AG08396 (cell line): Measurements from ENCODE around the gene MRGPRG.

Experiments used
- DNase-seq: peaks from one replicate; pipeline ENCODE4 v3.0.0; 2012; ENCODE audit warnings: low spot score, mixed read lengths

Gene MRGPRG

DNA sequence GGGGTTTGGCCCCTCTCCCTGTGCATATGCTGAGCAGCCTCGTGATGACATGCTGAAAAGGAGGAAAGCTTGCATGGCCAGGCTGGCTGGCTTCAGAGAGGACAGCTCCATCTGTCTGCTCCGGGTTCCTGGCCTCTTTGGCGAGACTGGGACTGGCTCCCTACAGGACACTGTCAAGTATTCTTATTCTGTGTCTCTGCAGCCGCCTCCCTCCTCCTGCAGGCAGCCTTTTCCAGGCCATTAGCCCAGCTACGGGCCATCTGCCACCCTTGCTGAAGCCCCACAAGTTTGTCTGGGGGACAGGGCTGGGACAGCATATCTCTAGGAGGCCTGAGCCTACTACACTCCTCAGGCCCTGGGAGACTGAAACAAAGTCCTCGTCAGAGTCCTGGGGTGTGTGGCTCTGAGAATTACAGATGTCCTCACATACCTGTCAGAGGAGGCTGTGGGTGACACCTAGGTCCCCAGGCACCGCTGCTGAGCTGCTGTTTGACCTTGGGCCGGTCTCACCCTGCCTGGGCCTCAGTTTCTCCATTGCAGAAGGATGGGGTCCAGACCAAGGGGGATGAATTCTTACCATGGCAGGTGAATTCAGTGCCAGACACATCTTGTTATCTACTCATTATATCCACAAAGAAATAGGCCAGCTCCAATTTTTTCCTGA lies 11.0 kb downstream of the MRGPRG start:
- DNase-seq, result no peak

- no peak for DNase-seq
Observed at GRCh38 chr11:3206922-3207204, 11.8 kb downstream of the MRGPRG start.

DNA sequence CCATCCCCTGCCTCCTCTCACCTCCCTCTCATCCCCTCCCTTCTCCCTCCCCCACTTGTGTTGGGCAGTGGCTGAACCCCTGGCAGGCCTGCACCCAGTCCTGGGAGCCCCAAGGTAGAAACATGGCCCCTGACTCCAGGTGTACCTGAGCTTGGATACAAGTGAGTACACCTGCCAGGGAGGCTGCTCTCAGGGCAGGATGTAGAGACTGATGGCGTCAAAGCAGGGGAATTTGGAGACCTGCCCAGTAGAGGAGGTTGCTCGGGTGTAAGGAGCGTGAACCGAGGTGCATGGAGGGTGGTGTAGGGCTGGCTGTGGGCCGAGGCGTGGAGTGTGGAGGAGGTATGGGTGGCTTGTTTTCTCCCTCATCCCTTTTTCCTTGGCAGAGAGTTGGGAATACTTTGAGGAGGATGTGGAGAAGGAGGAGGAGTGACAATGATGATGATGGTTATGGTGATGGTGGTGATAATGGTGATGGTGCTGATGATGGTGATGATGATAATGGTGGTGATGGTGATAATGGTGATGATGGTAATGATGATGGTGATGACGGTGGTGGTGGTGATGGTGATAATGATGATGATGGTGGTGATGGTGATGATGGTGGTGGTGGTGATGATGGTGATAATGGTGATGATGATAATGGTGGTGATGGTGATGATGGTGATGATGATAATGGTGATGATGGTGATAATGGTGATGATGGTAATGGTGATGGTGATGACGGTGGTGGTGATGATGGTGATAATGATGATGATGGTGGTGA lies 12.3 kb downstream of the MRGPRG start:
- no peak for DNase-seq

DNA sequence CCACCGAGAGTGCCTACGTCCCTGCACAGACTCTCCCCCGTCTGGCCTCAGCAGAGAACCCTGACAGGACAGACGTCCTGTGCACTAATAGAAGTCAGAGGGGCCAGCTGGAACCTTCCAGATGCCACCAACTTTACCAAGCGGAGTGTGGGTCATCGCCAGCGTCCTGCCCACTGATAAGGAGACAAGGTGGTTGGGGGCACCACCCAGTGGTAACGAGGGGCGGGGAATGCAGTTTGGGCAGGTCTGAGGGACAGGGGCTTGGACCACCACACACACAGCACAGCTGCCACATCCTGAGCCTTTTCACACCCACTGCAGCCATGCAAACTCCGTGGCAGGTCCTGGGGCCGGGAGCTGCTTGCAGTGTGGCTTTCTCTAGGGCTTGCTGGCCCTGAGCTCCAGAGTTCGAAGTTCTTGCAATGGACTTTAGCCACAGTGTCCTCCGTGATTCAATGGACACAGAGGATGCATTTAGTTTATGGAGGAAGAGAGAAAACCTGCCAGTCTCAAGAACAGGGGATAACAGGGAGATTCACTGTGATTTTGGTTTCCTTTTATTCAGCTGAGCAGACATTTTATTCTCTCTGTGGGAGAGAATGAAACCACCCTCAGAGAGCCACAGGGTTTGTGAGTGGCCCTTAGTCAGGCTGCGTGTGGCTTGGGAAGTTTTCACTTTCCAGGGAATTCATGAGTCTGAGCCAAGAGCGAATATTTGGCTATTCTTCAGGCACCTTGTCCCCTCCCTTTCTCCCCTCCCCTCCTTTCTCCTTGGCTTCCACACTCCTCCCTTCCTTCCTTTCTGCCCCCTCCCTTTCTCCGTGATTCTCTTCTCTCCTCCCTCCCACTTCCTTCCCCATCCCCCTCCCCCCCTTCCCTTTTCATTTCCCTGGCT lies 13.1 kb downstream of the MRGPRG start:
- DNase-seq, result no peak

GRCh38 chr11:3204141-3205015 lies 14.2 kb downstream of the MRGPRG start:
- no peak for DNase-seq

DNA sequence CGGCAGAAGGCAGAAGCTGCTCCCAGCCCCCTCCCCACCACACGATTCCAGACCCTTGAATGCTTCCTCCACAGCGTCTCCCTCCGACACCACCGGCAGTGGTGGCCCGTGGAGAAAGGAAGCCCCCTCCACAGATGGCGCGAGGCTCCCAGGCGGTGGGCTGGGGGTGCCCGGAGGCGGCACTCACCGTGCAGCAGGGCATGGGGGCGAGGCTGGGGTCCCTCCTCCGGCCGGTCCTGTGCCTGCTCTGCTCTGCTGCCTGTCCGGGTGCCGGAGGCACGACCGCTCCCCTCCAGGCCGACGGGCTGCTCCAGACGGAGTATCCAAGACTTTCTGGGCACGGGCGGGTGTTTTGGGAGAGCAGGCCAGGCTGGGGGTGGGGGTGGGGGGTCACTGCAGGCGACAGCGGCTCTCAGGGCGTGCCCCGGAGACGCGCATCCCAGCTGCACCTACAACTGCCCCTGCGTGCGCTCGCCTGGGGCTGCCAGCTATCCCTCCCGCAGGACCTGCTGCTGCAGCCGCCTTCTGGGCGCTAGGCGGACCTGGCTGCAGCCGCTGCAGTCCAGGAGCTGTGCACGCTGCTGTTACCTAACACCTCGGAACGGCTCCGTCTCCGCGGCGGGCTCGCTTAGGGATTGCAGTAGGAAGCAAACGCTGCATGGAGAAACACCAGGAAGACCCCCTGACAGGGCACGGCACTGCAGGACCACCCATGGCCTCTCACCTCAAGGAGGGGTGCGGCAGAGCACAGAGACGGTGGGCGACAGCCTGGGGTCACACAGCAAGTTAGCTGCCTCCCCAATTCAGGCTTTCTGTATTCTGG lies 15.2 kb downstream of the MRGPRG start:
- peak; percentile 33 for DNase-seq

GRCh38 chr11:3202759-3203158 lies 15.9 kb downstream of the MRGPRG start:
- DNase-seq, result peak; percentile 11

GRCh38 chr11:3202305-3202704 lies 16.3 kb downstream of the MRGPRG start:
- DNase-seq, result no peak

DNA sequence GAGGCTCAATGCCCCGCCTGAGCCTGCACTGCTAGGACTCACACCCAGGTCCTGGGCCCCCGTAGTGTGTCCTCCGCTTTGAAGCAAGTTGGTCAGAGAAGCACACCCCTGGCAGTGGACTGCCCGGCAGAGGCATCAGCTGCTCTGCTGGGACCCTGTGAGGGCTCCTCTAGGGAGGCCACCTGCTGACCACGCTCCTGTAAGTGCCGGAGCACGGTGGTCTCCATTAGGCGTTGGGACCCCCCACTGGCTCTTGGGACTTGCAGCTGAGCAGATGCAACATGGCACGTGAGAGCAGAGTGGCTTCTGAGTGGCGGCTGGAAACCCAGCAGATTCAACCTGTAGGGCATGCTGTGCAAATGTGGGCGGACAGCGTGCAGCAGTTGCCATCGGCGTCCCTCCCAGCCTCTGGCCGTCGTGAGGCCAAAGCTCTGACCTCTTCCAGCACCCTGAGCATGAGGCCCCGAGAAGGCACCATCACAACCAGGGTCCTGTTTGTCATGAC lies 16.9 kb downstream of the MRGPRG start:
- DNase-seq, result no peak

DNA sequence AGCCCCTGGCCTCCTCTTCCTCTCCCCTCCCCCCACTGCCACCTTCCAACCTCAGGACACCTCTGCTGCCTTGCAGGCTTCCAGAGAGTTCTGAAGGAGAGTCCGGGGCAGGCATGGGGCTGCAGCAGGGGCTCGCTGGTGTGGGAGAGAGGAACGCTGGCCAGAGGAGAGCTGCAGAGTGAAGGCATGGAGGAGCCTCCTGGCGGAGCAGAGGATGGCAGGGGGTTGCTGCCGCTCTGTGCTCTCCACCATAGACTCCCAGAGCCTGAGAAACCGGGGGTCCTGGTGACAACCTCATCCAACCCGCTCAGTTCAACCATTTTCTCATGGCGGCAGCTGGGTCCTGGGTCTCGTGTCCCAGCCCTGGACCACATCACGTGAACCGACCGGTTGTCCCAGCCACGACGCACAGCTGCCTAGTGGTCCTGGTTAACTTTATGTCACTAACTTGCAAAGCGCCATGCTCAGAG lies 17.5 kb downstream of the MRGPRG start:
- no peak for DNase-seq

DNA sequence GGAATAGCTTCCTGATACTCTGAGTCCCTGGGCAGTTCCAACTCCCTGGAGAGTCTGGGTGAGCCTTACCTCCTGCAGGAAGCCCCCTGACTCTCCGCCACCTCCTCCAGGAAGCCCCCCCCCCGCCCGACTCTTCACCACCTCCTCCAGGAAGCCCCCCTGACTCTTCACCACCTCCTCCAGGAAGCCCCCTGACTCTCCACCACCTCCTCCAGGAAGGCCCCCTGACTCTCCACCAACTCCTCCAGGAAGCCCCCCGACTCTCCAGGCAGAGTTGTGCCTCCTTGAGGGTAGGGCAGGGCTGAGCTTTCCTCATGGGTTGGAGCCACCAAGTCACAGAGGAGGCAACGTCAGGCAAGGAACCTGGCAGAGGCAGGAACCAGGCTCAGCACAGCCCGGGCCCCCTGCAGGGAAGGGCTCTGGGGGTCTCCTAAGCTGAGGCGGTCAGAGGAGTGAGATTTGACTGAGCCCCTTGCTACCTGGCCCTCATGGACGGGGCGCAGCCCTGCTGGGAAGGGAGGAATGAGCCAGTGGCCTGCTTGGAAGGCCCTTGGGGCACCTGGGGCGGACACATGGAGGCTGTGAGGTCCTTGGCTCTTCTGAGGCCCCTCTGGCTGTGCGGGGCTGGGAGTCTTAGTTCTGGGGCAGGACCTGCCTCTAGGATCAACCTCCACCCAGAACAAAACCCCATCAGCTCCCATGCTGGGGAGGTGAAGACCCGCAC lies 18.1 kb downstream of the MRGPRG start:
- no peak for DNase-seq

DNA sequence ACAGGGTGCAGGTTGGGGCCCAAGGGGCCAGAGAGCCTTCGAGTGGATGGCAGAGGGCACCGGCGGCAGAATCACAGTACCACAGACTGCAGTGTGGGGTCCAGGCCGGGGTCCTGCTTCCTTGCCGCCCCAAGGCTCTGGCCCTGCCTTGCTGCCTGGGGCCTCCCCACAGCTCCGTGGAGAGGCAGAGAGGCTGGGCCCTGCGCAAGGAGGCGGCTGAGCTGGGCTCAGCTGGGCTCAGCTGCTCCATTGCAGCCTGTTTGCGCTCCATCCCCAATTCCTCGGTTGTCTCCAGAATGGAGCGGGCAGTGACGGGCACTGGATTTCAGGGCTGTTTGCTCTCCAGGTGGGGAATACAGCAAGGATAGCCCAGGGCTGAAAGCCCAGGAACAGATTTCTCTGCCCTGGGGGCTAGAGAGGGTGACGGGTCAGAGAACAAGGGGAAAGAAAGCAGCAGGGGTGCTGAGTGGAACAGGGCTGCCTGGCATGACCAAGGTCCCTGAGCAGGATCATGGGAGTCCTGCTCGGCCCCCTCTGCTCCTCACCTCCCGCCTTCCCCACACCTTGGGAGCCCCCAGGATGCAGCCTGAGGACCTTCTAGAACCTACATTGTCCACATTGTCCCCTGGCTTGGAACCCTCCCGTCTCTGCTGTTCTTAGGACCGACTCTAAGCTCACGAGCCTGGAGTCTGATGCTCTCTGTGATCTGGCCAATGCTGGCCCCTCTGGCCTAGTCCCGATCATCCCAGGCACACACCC lies 18.9 kb downstream of the MRGPRG start:
- no peak for DNase-seq

DNA sequence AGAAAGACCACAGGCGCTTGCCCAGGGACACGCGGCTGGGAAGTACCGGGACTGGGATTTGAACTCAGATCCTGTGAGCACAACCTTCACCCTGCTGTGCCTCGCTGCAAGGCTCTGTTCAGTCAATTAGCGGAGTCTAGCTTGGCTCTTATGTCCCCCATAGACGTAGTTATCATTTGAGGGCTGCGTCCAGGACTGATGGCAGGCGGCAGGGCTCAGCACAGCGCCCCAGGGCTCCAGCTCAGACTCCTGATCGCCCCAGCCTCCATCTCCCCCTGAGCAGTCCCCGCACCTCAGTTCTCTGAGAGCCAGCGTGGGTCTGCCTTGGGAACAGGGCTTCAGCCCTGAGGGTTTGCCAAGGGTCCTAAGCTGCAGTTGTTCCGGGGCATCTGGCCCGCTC lies 19.8 kb downstream of the MRGPRG start:
- no peak for DNase-seq

GRCh38 chr11:3197878-3198528 lies 20.6 kb downstream of the MRGPRG start:
- DNase-seq, result no peak

DNA sequence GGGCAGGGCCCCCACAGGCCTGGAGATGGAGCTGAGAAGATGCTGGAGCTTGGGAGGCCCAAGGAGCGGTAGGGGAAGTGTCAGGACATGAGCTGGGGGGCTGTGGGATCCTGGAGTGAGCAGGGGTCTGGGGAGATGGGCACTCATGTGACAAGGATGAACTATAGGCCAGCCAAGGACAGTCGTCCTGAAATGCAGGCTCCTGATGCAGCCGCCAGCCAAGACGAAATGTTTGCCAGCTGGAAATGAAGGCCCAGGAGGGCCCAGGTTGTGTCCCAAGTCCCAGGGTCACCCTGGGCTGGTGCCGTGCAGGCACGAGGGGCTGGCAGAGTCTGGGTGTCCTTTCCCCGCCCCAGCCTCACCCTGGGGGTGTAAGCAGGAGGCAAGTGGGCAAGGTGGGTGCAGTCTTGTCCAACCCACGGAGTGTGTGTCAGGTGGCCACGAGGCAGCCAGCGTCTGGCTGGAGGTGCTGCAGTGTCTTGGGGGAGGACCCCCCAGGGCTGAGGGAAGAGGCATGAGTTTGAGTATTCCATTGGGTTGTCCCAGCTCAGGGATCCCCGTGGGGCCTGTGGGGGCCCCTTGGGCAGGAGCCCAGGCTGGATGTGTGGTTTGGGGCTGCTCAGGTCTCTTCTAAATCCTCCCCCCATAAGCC lies 21.4 kb downstream of the MRGPRG start:
- no peak for DNase-seq

GRCh38 chr11:3196161-3197043 lies 22.2 kb downstream of the MRGPRG start:
- no peak for DNase-seq
